GM23338 (cell line): ENCODE measurements around the gene CHRNA3. TPM values are rescaled to one million over a fixed set of nuclear protein-coding genes. Genes with fewer than 3 reads are reported as not detected.

Source experiments
- ATAC-seq: fragments of 200-7000 bp; cut with Tn5 transposase; 3 replicates; pipeline ENCODE4 v1.9.1; 2020
- DNase-seq: peaks from one replicate; pipeline ENCODE4 v3.0.0-alpha.2; 2015; ENCODE audit warnings: low spot score
- H2AFZ ChIP-seq: fragments of 200-600 bp; sonication (generic); 2 replicates; pipeline ENCODE4 v1.8.0; 2016; ENCODE audit warnings: antibody characterized with exemption, mild to moderate bottlenecking, moderate library complexity
- H3F3A ChIP-seq: fragments of 200-600 bp; sonication (generic); replicated peaks from 2 replicates; pipeline ENCODE4 v1.8.0; 2017; ENCODE audit warnings: antibody characterized with exemption, mixed run types, low read depth
- H3K27ac ChIP-seq: fragments of 200-600 bp; sonication (generic); 2 replicates; pipeline ENCODE4 v1.6.1; 2016; ENCODE audit warnings: low read depth
- H3K27me3 ChIP-seq: fragments of 200-600 bp; sonication (generic); 2 replicates; pipeline ENCODE4 v1.8.0; 2016; ENCODE audit warnings: mild to moderate bottlenecking, mixed run types, moderate library complexity; ENCODE audit not compliant: insufficient read depth
- H3K36me3 ChIP-seq: fragments of 200-600 bp; sonication (generic); 2 replicates; pipeline ENCODE4 v1.8.0; 2016; ENCODE audit warnings: mild to moderate bottlenecking; ENCODE audit not compliant: insufficient read depth
- H3K4me1 ChIP-seq: fragments of 200-600 bp; sonication (generic); 2 replicates; pipeline ENCODE4 v1.8.0; 2016; ENCODE audit warnings: mild to moderate bottlenecking, moderate library complexity; ENCODE audit not compliant: insufficient read depth
- H3K4me2 ChIP-seq: fragments of 200-600 bp; sonication (generic); 2 replicates; pipeline ENCODE4 v1.7.1; 2017; ENCODE audit warnings: mixed run types
- H3K4me3 ChIP-seq: fragments of 200-600 bp; sonication (generic); 2 replicates; pipeline ENCODE4 v1.6.1; 2016; ENCODE audit warnings: mixed run types
- H3K79me2 ChIP-seq: fragments of 200-600 bp; sonication (generic); replicated peaks from 2 replicates; pipeline ENCODE4 v1.8.0; 2017; ENCODE audit warnings: mild to moderate bottlenecking; ENCODE audit not compliant: insufficient read depth
- H3K9me2 ChIP-seq: fragments of 200-600 bp; sonication (generic); 2 replicates; pipeline ENCODE4 v1.8.0; 2017; ENCODE audit not compliant: insufficient read depth
- H4K20me1 ChIP-seq: fragments of 200-600 bp; sonication (generic); replicated peaks from 2 replicates; pipeline ENCODE4 v1.8.0; 2017; ENCODE audit warnings: mild to moderate bottlenecking; ENCODE audit not compliant: insufficient read depth
- H3K27ac Mint-ChIP-seq: 2 replicates; pipeline ENCODE4 v1.8.0; 2020; ENCODE audit warnings: inconsistent platforms, mild to moderate bottlenecking, moderate library complexity, mixed read lengths
- H3K27me3 Mint-ChIP-seq: 3 replicates; pipeline ENCODE4 v1.8.0; 2022; ENCODE audit warnings: low read depth, mild to moderate bottlenecking, moderate library complexity, mixed read lengths, inconsistent platforms; ENCODE audit not compliant: insufficient read depth, poor library complexity
- H3K36me3 Mint-ChIP-seq: 3 replicates; pipeline ENCODE4 v1.8.0; 2021; ENCODE audit warnings: low read depth, mild to moderate bottlenecking, inconsistent platforms, moderate library complexity, mixed read lengths
- H3K4me1 Mint-ChIP-seq: 3 replicates; pipeline ENCODE4 v1.8.0; 2020; ENCODE audit warnings: mild to moderate bottlenecking, inconsistent platforms, mixed read lengths
- H3K4me3 Mint-ChIP-seq: 3 replicates; pipeline ENCODE4 v1.8.0; 2021; ENCODE audit warnings: moderate library complexity, mild to moderate bottlenecking, inconsistent platforms, mixed read lengths
- H3K9me3 Mint-ChIP-seq: 3 replicates; pipeline ENCODE4 v1.8.0; 2020; ENCODE audit warnings: moderate library complexity, mild to moderate bottlenecking, inconsistent platforms, mixed read lengths
- CREB1 ChIP-seq: fragments of 250-450 bp; sonication (Bioruptor Pico); IDR thresholded peaks from 2 replicates; pipeline ENCODE4 v1.5.0; 2020; ENCODE audit warnings: low read depth, mild to moderate bottlenecking, moderate library complexity
- EZH2 ChIP-seq: fragments of 200-600 bp; sonication (generic); IDR thresholded peaks from one replicate; pipeline ENCODE4 v1.8.0; 2017; ENCODE audit warnings: antibody characterized with exemption, mild to moderate bottlenecking, low read depth; ENCODE audit not compliant: unreplicated experiment
- JUNB ChIP-seq: IDR thresholded peaks from one replicate; pipeline ENCODE4 v1.6.1; 2016; ENCODE audit warnings: antibody characterized with exemption; ENCODE audit not compliant: unreplicated experiment
- POLR2AphosphoS5 ChIP-seq: IDR thresholded peaks from 2 replicates; pipeline ENCODE4 v1.6.1; 2016; ENCODE audit warnings: antibody characterized with exemption, low read depth
- STAT1 ChIP-seq: IDR thresholded peaks from one replicate; pipeline ENCODE4 v1.6.1; 2016; ENCODE audit warnings: antibody characterized with exemption; ENCODE audit not compliant: unreplicated experiment
- ZNF114 ChIP-seq: fragments of 250-450 bp; sonication (Bioruptor Pico); IDR thresholded peaks from 2 replicates; pipeline ENCODE4 v1.5.0; 2020; ENCODE audit warnings: mild to moderate bottlenecking, moderate library complexity
- ZNF331 ChIP-seq: fragments of 250-450 bp; sonication (Bioruptor Pico); IDR thresholded peaks from 2 replicates; pipeline ENCODE4 v1.5.0; 2020; ENCODE audit warnings: low read depth, mild to moderate bottlenecking, moderate library complexity
- polyA plus RNA-seq: library from polyadenylated mRNA; unstranded; fragments of >200 nt; fragmentation: Nextera tagmentation; extraction: Ambion mirVana; gene quantifications from 2 replicates; pipeline ENCODE4 v1.2.1, GENCODE V29; 2016
- total RNA-seq: library from RNA; depleted of rRNA; stranded (reverse); fragments of >200 nt; shearing (Covaris generic); gene quantifications from 2 replicates; pipeline ENCODE4 v1.2.3, GENCODE V29; 2014
- TF ChIP-seq, protein P1 (sequence below): fragments of 250-450 bp; sonication (Bioruptor Pico); IDR thresholded peaks from 2 replicates; pipeline ENCODE4 v1.5.0; 2020; ENCODE audit warnings: mild to moderate bottlenecking, moderate library complexity
- TF ChIP-seq, protein P2 (sequence below): IDR thresholded peaks from 2 replicates; pipeline ENCODE4 v1.6.1; 2016; ENCODE audit warnings: antibody characterized with exemption
- TF ChIP-seq, protein P3 (sequence below): IDR thresholded peaks from one replicate; pipeline ENCODE4 v1.6.1; 2018; ENCODE audit warnings: antibody characterized with exemption; ENCODE audit not compliant: unreplicated experiment

CHRNA3 gene
- total and polyA plus RNA-seq, 2 experiments from 2014 or later = 2.9 to 3.5 TPM

DNA sequence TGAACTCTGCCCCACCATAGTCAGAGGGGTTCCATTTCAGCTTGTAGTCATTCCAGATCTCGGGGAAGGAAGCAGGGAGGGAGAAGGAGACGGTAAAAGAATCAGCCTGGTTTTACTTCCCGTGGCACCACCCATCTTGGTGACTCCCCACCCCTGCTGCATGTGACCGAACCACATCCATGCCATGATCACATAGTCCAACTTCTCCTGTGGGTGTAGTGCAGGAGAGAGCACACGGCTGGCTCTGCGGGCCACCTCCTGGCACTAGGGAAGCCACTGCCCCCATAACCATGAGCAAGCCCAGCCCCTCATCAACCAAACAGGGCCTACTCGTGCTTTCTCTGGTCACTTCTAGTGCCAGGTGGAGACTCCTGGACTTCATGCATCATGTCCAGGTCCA is 3.7 kb downstream of the CHRNA3 start:
- Mint-ChIP-seq H3K36me3 (no peaks in the 10 kb centered on the region), H3K4me1 (peaks cover 21% of the 10 kb centered on the region), H3K27ac (no peak overlapping the region), H3K27me3 (peaks cover 34% of the 10 kb centered on the region), H3K4me3 (no peak overlapping the region), H3K9me3 (peaks cover 4% of the 10 kb centered on the region; the same call in 2 of the 3 replicates)
- no peak for DNase-seq
- Histone ChIP-seq H3K4me3 (no peak overlapping the region), H3K27ac (no peak overlapping the region), H3K79me2 (no peaks in the 10 kb centered on the region), H2AFZ (no peak overlapping the region), H3K9me2 (no peaks in the 10 kb centered on the region), H4K20me1 (no peaks in the 10 kb centered on the region), H3K27me3 (peaks cover 33% of the 10 kb centered on the region), H3K36me3 (no peaks in the 10 kb centered on the region), H3F3A (no peaks in the 10 kb centered on the region), H3K4me2 (no peak overlapping the region), H3K4me1 (no peaks in the 10 kb centered on the region)
- TF ChIP-seq ZNF331 (CRISPR knock-in tag) = no peak
- no peak for ATAC-seq

DNA sequence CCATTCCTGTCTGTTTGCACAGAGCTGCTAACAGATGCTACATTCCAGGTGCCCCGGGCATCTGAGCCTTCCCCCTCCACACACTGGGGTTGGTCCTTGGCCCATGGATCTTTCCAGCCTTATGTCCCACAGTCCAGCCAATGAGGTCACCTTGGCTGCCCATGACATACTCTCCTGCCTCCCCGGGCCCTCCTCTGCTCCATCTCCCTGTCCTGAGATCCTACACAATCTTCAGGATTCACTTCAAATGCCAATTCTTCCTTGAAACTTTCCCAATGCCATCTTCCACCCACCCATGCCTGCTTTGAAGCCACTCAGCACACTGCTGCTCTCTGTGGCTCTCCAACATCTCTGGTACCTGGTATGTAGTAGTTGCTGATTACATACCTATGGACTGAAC is 4.3 kb downstream of the CHRNA3 start:
- Mint-ChIP-seq H3K27me3 (peaks cover 28% of the 10 kb centered on the region), H3K36me3 (no peaks in the 10 kb centered on the region), H3K4me3 (no peak overlapping the region), H3K4me1 (peaks cover 17% of the 10 kb centered on the region), H3K27ac (no peak overlapping the region), H3K9me3 (peaks cover 7% of the 10 kb centered on the region; the same call in 2 of the 3 replicates)
- no peaks in the 10 kb centered on the region for H4K20me1 ChIP-seq
- ATAC-seq (no peak), DNase-seq (no peak)
- no peaks in the 10 kb centered on the region for H3K79me2 ChIP-seq
- peaks cover 27% of the 10 kb centered on the region for H3K27me3 ChIP-seq
- no peak overlapping the region for H3K4me2 ChIP-seq
- H3K9me2 ChIP-seq = no peaks in the 10 kb centered on the region
- no peak overlapping the region for H3K4me3 ChIP-seq
- no peak overlapping the region for H3K27ac ChIP-seq
- H2AFZ ChIP-seq = no peak overlapping the region
- H3K4me1 ChIP-seq = no peaks in the 10 kb centered on the region
- no peaks in the 10 kb centered on the region for H3K36me3 ChIP-seq
- H3F3A ChIP-seq = no peaks in the 10 kb centered on the region
- TF ChIP-seq ZNF114 (CRISPR knock-in tag) (no peak), JUNB (no peak), ZNF331 (CRISPR knock-in tag) (no peak), POLR2AphosphoS5 (no peak), STAT1 (no peak), CREB1 (CRISPR knock-in tag) (no peak), EZH2 (no peak)
- TF ChIP-seq, protein P1, sequence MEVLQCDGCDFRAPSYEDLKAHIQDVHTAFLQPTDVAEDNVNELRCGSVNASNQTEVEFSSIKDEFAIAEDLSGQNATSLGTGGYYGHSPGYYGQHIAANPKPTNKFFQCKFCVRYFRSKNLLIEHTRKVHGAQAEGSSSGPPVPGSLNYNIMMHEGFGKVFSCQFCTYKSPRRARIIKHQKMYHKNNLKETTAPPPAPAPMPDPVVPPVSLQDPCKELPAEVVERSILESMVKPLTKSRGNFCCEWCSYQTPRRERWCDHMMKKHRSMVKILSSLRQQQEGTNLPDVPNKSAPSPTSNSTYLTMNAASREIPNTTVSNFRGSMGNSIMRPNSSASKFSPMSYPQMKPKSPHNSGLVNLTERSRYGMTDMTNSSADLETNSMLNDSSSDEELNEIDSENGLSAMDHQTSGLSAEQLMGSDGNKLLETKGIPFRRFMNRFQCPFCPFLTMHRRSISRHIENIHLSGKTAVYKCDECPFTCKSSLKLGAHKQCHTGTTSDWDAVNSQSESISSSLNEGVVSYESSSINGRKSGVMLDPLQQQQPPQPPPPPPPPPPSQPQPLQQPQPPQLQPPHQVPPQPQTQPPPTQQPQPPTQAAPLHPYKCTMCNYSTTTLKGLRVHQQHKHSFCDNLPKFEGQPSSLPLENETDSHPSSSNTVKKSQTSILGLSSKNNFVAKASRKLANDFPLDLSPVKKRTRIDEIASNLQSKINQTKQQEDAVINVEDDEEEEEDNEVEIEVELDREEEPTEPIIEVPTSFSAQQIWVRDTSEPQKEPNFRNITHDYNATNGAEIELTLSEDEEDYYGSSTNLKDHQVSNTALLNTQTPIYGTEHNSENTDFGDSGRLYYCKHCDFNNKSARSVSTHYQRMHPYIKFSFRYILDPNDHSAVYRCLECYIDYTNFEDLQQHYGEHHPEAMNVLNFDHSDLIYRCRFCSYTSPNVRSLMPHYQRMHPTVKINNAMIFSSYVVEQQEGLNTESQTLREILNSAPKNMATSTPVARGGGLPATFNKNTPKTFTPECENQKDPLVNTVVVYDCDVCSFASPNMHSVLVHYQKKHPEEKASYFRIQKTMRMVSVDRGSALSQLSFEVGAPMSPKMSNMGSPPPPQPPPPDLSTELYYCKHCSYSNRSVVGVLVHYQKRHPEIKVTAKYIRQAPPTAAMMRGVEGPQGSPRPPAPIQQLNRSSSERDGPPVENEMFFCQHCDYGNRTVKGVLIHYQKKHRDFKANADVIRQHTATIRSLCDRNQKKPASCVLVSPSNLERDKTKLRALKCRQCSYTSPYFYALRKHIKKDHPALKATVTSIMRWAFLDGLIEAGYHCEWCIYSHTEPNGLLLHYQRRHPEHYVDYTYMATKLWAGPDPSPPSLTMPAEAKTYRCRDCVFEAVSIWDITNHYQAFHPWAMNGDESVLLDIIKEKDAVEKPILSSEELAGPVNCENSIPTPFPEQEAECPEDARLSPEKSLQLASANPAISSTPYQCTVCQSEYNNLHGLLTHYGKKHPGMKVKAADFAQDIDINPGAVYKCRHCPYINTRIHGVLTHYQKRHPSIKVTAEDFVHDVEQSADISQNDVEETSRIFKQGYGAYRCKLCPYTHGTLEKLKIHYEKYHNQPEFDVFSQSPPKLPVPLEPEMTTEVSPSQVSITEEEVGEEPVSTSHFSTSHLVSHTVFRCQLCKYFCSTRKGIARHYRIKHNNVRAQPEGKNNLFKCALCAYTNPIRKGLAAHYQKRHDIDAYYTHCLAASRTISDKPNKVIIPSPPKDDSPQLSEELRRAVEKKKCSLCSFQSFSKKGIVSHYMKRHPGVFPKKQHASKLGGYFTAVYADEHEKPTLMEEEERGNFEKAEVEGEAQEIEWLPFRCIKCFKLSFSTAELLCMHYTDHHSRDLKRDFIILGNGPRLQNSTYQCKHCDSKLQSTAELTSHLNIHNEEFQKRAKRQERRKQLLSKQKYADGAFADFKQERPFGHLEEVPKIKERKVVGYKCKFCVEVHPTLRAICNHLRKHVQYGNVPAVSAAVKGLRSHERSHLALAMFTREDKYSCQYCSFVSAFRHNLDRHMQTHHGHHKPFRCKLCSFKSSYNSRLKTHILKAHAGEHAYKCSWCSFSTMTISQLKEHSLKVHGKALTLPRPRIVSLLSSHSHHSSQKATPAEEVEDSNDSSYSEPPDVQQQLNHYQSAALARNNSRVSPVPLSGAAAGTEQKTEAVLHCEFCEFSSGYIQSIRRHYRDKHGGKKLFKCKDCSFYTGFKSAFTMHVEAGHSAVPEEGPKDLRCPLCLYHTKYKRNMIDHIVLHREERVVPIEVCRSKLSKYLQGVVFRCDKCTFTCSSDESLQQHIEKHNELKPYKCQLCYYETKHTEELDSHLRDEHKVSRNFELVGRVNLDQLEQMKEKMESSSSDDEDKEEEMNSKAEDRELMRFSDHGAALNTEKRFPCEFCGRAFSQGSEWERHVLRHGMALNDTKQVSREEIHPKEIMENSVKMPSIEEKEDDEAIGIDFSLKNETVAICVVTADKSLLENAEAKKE (CRISPR knock-in tag) = no peak
- TF ChIP-seq, protein P2, sequence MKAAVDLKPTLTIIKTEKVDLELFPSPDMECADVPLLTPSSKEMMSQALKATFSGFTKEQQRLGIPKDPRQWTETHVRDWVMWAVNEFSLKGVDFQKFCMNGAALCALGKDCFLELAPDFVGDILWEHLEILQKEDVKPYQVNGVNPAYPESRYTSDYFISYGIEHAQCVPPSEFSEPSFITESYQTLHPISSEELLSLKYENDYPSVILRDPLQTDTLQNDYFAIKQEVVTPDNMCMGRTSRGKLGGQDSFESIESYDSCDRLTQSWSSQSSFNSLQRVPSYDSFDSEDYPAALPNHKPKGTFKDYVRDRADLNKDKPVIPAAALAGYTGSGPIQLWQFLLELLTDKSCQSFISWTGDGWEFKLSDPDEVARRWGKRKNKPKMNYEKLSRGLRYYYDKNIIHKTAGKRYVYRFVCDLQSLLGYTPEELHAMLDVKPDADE = no peak
- TF ChIP-seq, protein P3, sequence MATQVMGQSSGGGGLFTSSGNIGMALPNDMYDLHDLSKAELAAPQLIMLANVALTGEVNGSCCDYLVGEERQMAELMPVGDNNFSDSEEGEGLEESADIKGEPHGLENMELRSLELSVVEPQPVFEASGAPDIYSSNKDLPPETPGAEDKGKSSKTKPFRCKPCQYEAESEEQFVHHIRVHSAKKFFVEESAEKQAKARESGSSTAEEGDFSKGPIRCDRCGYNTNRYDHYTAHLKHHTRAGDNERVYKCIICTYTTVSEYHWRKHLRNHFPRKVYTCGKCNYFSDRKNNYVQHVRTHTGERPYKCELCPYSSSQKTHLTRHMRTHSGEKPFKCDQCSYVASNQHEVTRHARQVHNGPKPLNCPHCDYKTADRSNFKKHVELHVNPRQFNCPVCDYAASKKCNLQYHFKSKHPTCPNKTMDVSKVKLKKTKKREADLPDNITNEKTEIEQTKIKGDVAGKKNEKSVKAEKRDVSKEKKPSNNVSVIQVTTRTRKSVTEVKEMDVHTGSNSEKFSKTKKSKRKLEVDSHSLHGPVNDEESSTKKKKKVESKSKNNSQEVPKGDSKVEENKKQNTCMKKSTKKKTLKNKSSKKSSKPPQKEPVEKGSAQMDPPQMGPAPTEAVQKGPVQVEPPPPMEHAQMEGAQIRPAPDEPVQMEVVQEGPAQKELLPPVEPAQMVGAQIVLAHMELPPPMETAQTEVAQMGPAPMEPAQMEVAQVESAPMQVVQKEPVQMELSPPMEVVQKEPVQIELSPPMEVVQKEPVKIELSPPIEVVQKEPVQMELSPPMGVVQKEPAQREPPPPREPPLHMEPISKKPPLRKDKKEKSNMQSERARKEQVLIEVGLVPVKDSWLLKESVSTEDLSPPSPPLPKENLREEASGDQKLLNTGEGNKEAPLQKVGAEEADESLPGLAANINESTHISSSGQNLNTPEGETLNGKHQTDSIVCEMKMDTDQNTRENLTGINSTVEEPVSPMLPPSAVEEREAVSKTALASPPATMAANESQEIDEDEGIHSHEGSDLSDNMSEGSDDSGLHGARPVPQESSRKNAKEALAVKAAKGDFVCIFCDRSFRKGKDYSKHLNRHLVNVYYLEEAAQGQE = no peak
